Prostate gland (tissue), 2 donors: ENCODE data around the gene BARX1.

Experiments
- POLR2A ChIP-seq: fragments of 450-650 bp; IDR thresholded peaks from one replicate; pipeline ENCODE4 v1.6.1; 2016; ENCODE audit warnings: antibody characterized with exemption, mild to moderate bottlenecking
- POLR2AphosphoS5 ChIP-seq: sonication (generic); formaldehyde crosslinking; IDR thresholded peaks from one replicate; pipeline ENCODE4 v1.6.1; 2017; ENCODE audit warnings: antibody characterized with exemption
- TF ChIP-seq, protein P1 (sequence below), 4 experiments: fragments of 200-600 bp in 2 of 4; fragments of 450-650 bp in 2 of 4; sonication (generic) in 2 of 4; IDR thresholded peaks; 1 replicate in 3 of 4; 2 replicates in 1 of 4; pipeline ENCODE4 v1.5.1; 2016 to 2019; ENCODE audit warnings: antibody characterized with exemption in 4 of 4, mild to moderate bottlenecking in 2 of 4, moderate library complexity in 2 of 4

DNA sequence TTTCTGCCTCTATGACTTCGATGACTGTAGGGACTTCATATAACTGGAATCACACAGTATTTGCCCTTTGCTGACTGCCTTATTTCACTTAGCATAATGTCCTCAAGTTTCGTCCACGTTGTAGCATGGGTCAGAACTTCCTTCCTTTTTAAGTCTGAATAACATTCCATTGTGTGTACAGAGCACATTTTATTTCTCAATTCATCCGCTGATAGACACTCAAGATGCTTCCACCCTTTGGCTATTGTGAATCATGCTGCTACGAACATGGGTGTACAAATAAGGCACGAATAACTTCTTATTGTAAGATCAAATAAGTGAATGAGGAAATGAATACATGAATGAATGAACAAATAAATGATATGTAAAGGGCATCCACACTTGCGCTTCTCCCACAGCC is 13.0 kb downstream of the BARX1 start:
- TF ChIP-seq, protein P1, sequence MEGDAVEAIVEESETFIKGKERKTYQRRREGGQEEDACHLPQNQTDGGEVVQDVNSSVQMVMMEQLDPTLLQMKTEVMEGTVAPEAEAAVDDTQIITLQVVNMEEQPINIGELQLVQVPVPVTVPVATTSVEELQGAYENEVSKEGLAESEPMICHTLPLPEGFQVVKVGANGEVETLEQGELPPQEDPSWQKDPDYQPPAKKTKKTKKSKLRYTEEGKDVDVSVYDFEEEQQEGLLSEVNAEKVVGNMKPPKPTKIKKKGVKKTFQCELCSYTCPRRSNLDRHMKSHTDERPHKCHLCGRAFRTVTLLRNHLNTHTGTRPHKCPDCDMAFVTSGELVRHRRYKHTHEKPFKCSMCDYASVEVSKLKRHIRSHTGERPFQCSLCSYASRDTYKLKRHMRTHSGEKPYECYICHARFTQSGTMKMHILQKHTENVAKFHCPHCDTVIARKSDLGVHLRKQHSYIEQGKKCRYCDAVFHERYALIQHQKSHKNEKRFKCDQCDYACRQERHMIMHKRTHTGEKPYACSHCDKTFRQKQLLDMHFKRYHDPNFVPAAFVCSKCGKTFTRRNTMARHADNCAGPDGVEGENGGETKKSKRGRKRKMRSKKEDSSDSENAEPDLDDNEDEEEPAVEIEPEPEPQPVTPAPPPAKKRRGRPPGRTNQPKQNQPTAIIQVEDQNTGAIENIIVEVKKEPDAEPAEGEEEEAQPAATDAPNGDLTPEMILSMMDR (IDR thresholded peaks at IDR 0.05): no peak
- TF ChIP-seq POLR2A: no peak
- TF ChIP-seq POLR2AphosphoS5: no peak
